K562 (cell line): ENCODE data around the gene KLK1. TPM values are rescaled to one million over a fixed set of nuclear protein-coding genes. Genes with fewer than 3 reads are reported as not detected.
A peak's percentile ranks its signal among the peaks of the same experiment; 100 is the strongest.

Source experiments
- ATAC-seq: fragments of 200-7000 bp; cut with Tn5 transposase; 3 replicates; pipeline ENCODE4 v1.9.1; 2020; ENCODE audit warnings: moderate library complexity
- BruUV-seq: library from RNA; stranded (reverse); fragments of 400-500 nt; replicated peaks from 2 replicates; lab custom pipeline; 2021; lab: Mats Ljungman, UMichigan
- CTCF ChIA-PET: fragments of 300-600 bp; formaldehyde crosslinking; extraction: SDS; loops from one replicate; lab custom pipeline; 2021; ENCODE audit warnings: low intra/inter-chr PET ratio; lab: Yijun Ruan, JAX
- POLR2A ChIA-PET: fragments of 300-600, 350-650 bp; sonication (Branson Sonifier 250); formaldehyde crosslinking; extraction: SDS; loops from one replicate; lab custom pipeline; 2021; ENCODE audit warnings: antibody characterized with exemption, inconsistent platforms; lab: Yijun Ruan, JAX
- DNase-seq, 4 experiments: peaks; one replicate each; pipeline versions ENCODE4 v3.0.0 to v3.0.0-alpha.2; 2011 to 2018; ENCODE audit warnings: low spot score in 3 of 4, mixed read lengths in 3 of 4; ENCODE audit errors: extremely low read depth in 1 of 4
- FAIRE-seq: peaks from 2 replicates; lab custom pipeline; 2011; peaks lifted over from hg19 to GRCh38; lab: Jason Lieb, UNC
- H2AFZ ChIP-seq: 2 replicates; pipeline ENCODE4 v1.6.0; 2011; ENCODE audit warnings: low read depth, low read length, control low read depth, inconsistent platforms
- H3K27ac ChIP-seq: fragments of 200-600 bp; 3 replicates; pipeline ENCODE4 v1.8.0; 2011; ENCODE audit warnings: low read depth, mild to moderate bottlenecking, control low read depth, inconsistent platforms, low read length, moderate library complexity, mixed read lengths; ENCODE audit errors: extremely low read depth
- H3K27me3 ChIP-seq, 2 experiments: fragments of 300-600 bp in 1 of 2; 2 replicates in 1 of 2; 3 replicates in 1 of 2; pipeline versions ENCODE4 v1.6.0 to v1.8.0; 2011; ENCODE audit warnings: inconsistent platforms in 2 of 2, low read length in 2 of 2, mild to moderate bottlenecking in 1 of 2, mixed read lengths in 1 of 2, moderate library complexity in 1 of 2; ENCODE audit not compliant: control insufficient read depth in 2 of 2, insufficient read depth in 2 of 2
- H3K36me3 ChIP-seq: fragments of 300-600 bp; 3 replicates; pipeline ENCODE4 v1.8.0; 2011; ENCODE audit warnings: mild to moderate bottlenecking, low read length, inconsistent platforms; ENCODE audit not compliant: control insufficient read depth, insufficient read depth
- H3K4me1 ChIP-seq, 2 experiments: fragments of 200-600 bp in 1 of 2; replicated peaks in 1 of 2; 2 replicates in 1 of 2; 3 replicates in 1 of 2; pipeline versions ENCODE4 v1.5.1 to v1.8.0; 2011; ENCODE audit warnings: inconsistent platforms in 2 of 2, low read length in 2 of 2, mild to moderate bottlenecking in 1 of 2, mixed read lengths in 1 of 2, moderate library complexity in 1 of 2; ENCODE audit not compliant: control insufficient read depth in 2 of 2, insufficient read depth in 2 of 2
- H3K4me2 ChIP-seq: 2 replicates; pipeline ENCODE4 v1.6.1; 2011; ENCODE audit warnings: low read length, control low read depth, inconsistent platforms, mixed read lengths; ENCODE audit not compliant: insufficient read depth
- H3K4me3 ChIP-seq: fragments of 200-600 bp; sonication (generic), shearing (Covaris generic); 2 replicates; pipeline ENCODE4 v1.5.1; 2016; ENCODE audit warnings: control low read depth, inconsistent platforms
- H3K79me2 ChIP-seq: fragments of 200-600 bp; 3 replicates; pipeline ENCODE4 v1.8.0; 2011; ENCODE audit warnings: low read length, inconsistent platforms; ENCODE audit not compliant: control insufficient read depth, insufficient read depth
- H3K9ac ChIP-seq, 2 experiments: 2 replicates each; pipeline versions ENCODE4 v1.6.0 to v1.6.1; 2011; ENCODE audit warnings: low read depth in 2 of 2, low read length in 2 of 2, control low read depth in 1 of 2, inconsistent platforms in 1 of 2, mild to moderate bottlenecking in 1 of 2, mixed read lengths in 1 of 2; ENCODE audit not compliant: insufficient read depth in 1 of 2
- H3K9me1 ChIP-seq: one replicate; pipeline ENCODE4 v1.6.0; 2011; ENCODE audit warnings: inconsistent platforms, mild to moderate bottlenecking, low read length, moderate library complexity; ENCODE audit not compliant: control insufficient read depth, insufficient read depth
- H3K9me3 ChIP-seq: replicated peaks from 2 replicates; pipeline ENCODE4 v1.5.1; 2011; ENCODE audit warnings: low read depth, low read length, inconsistent platforms; ENCODE audit not compliant: control insufficient read depth, insufficient read depth
- H4K20me1 ChIP-seq: replicated peaks from 2 replicates; pipeline ENCODE4 v1.6.1; 2011; ENCODE audit warnings: low read length, inconsistent platforms, mixed read lengths; ENCODE audit not compliant: control insufficient read depth, insufficient read depth
- POLR2A ChIP-seq: fragments of 450-650 bp; conservative IDR thresholded peaks from 2 replicates; pipeline ENCODE4 v1.6.1; 2016
- POLR2AphosphoS5 ChIP-seq: IDR thresholded peaks from 2 replicates; pipeline ENCODE4 v1.6.1; 2011; ENCODE audit warnings: mild to moderate bottlenecking, low read depth, low read length, moderate library complexity; ENCODE audit not compliant: control insufficient read depth, insufficient read depth
- POLR2G ChIP-seq: fragments of 200-400 bp; formaldehyde crosslinking; IDR thresholded peaks from 2 replicates; pipeline ENCODE4 v1.6.1; 2017; ENCODE audit warnings: low read depth, mild to moderate bottlenecking, antibody characterized with exemption, low read length, moderate library complexity
- RBFOX2 ChIP-seq: fragments of 200-400 bp; formaldehyde crosslinking; IDR thresholded peaks from 2 replicates; pipeline ENCODE4 v1.6.1; 2017; ENCODE audit warnings: low read depth, mild to moderate bottlenecking, low read length, moderate library complexity
- RBM22 ChIP-seq: fragments of 200-400 bp; formaldehyde crosslinking; IDR thresholded peaks from 2 replicates; pipeline ENCODE4 v1.6.1; 2018; ENCODE audit warnings: low read length, low read depth; ENCODE audit not compliant: poor library complexity, severe bottlenecking
- ZBTB17 ChIP-seq: fragments of 450-650 bp; formaldehyde crosslinking; IDR thresholded peaks from 2 replicates; pipeline ENCODE4 v1.4.0; 2020; ENCODE audit warnings: mild to moderate bottlenecking
- WGBS: fragments of 100-300 bp; shearing (Covaris generic); methylation state at CpG from one replicate; pipeline ENCODE4 v1.1.6; 2016; ENCODE audit warnings: low coverage, mixed read lengths; ENCODE audit not compliant: insufficient coverage; ENCODE audit errors: missing lambda C conversion rate; 5-methylcytosine and 5-hydroxymethylcytosine counted together
- in situ Hi-C: fragments of 300-500 bp; cut with MboI; formaldehyde crosslinking; loops from 4 replicates; pipeline ENCODE4 v1.15.0; 2018; ENCODE audit warnings: inconsistent platforms, mixed read lengths
- intact Hi-C: fragments of 100-400 bp; cut with micrococcal nuclease; formaldehyde crosslinking; loops from 2 replicates; pipeline ENCODE4 v1.14.2; 2022
- polyA plus RNA-seq, 8 experiments: library from polyadenylated mRNA; depleted of rRNA in 4 of 8; stranded (reverse) in 5 of 8; unstranded in 3 of 8; fragments of >200 nt; fragmentation: Nextera tagmentation in 2 of 8; fragmentation: Illumina TruSeq in 1 of 8; extraction: Ambion mirVana in 2 of 8; extraction: Trizol in 1 of 8; gene quantifications; 2 replicates each; pipeline versions ENCODE4 v1.2.1 to v1.2.3, GENCODE V29; 2011 to 2014; ENCODE audit warnings: inconsistent platforms in 1 of 8, missing spikeins in 1 of 8
- total RNA-seq, 7 experiments: library from RNA; depleted of rRNA in 6 of 7; stranded (reverse); fragments of >200 nt in 6 of 7; fragmentation: Illumina TruSeq in 2 of 7; extraction: Trizol in 2 of 7; gene quantifications; 2 replicates each; pipeline versions ENCODE4 v1.2.1 to v1.2.3, GENCODE V29; 2011 to 2021; ENCODE audit warnings: low replicate concordance in 1 of 7

The KLK1 gene
- total and polyA plus RNA-seq, 9 of the 15 experiments (the other 6 are each of a cell fraction or from before 2014, with no cell fraction given) = 0.87 to 15.4 (median 9.1) TPM

GRCh38 chr19:50798659-50799546 is 24.7 kb downstream of the KLK1 start:
- no peak for FAIRE-seq
- no peak overlapping the region for H3K27ac ChIP-seq
- 91% methylated on average over 16 of the region's 21 CpGs for whole genome bisulfite sequencing
- H3K4me2 ChIP-seq = no peak overlapping the region
- no peaks in the 10 kb centered on the region for H3K9me3 ChIP-seq
- H3K4me1 ChIP-seq = peaks cover 21 to 64% of the 10 kb centered on the region in 2 experiments; a peak in 4 of 5 replicates
- H3K27me3 ChIP-seq = no peaks in the 10 kb centered on the region
- H2AFZ ChIP-seq = no peak overlapping the region
- intact Hi-C loops = no loop called here
- peak overlapping the region in 1 of 2 experiments; percentile 72; a peak in 1 of 4 replicates for H3K9ac ChIP-seq
- H3K79me2 ChIP-seq = peaks cover 41% of the 10 kb centered on the region
- CTCF ChIA-PET = interaction anchor here (0.5 kb wide), 1 partner anchor 130 kb away, joined by 3 read pairs; no protein-coding TSS in a partner anchor
- in situ Hi-C loops = no loop called here
- no peak for ATAC-seq
- peaks cover 23% of the 10 kb centered on the region for H3K9me1 ChIP-seq
- no TSS peak for BruUV-seq
- no peak overlapping the region for H3K4me3 ChIP-seq
- H4K20me1 ChIP-seq = peaks cover 67% of the 10 kb centered on the region
- DNase-seq = no peak
- TF ChIP-seq RBFOX2 (peak; percentile 59), ZBTB17 (CRISPR knock-in tag) (no peak), POLR2A (0 out of 2 replicates have a peak, but pooled peaks have one; percentile 19), POLR2AphosphoS5 (peak; percentile 20; the same call in 1 of the 2 replicates), RBM22 (peak; percentile 36), POLR2G (peak; percentile 56)
- peaks cover 81% of the 10 kb centered on the region for H3K36me3 ChIP-seq
- POLR2A ChIA-PET = interaction anchor here (0.6 to 2.0 kb wide), 2 partner anchors 74 to 222 kb away, joined by 3 to 6 read pairs; no protein-coding TSS in a partner anchor
